Liver (tissue), 9 donors: ENCODE results near the gene DPF3. TPM values are rescaled to one million over a fixed set of nuclear protein-coding genes. Genes with fewer than 3 reads are reported as not detected.

Source experiments
- DNase-seq: peaks from one replicate; pipeline ENCODE4 v3.0.0-alpha.2; 2017; ENCODE audit warnings: low spot score
- H3K27ac ChIP-seq, 2 donors: one replicate each; pipeline ENCODE4 v1.7.0; 2013; ENCODE audit warnings: inconsistent platforms in 2 of 2, low read length in 2 of 2, control low read depth in 1 of 2, low read depth in 1 of 2, mild to moderate bottlenecking in 1 of 2
- H3K27me3 ChIP-seq, 4 donors: one replicate each; pipeline versions ENCODE4 v1.6.1 to v1.7.0; 2013; ENCODE audit warnings: low read length in 3 of 4, inconsistent platforms in 1 of 4, mild to moderate bottlenecking in 1 of 4, moderate library complexity in 1 of 4; ENCODE audit not compliant: control insufficient read depth in 4 of 4, insufficient read depth in 4 of 4
- H3K36me3 ChIP-seq, 4 donors: one replicate each; pipeline versions ENCODE4 v1.6.1 to v1.7.0; 2013; ENCODE audit warnings: low read length in 3 of 4, mild to moderate bottlenecking in 3 of 4, low read depth in 1 of 4, moderate library complexity in 1 of 4; ENCODE audit not compliant: control insufficient read depth in 4 of 4, insufficient read depth in 3 of 4
- H3K4me1 ChIP-seq, 4 donors: one replicate each; pipeline versions ENCODE4 v1.6.1 to v1.7.0; 2013; ENCODE audit warnings: low read length in 3 of 4, mild to moderate bottlenecking in 3 of 4, moderate library complexity in 1 of 4; ENCODE audit not compliant: control insufficient read depth in 4 of 4, insufficient read depth in 4 of 4
- H3K4me3 ChIP-seq, 3 donors: one replicate each; pipeline versions ENCODE4 v1.6.1 to v1.7.0; 2013; ENCODE audit warnings: low read length in 3 of 3, control low read depth in 1 of 3, low read depth in 1 of 3, mild to moderate bottlenecking in 1 of 3
- H3K9ac ChIP-seq, 2 donors: one replicate each; pipeline ENCODE4 v1.7.0; 2013; ENCODE audit warnings: low read length in 2 of 2, mild to moderate bottlenecking in 2 of 2, moderate library complexity in 2 of 2, control low read depth in 1 of 2, low read depth in 1 of 2
- H3K9me3 ChIP-seq, 4 donors: one replicate each; pipeline versions ENCODE4 v1.6.1 to v1.7.0; 2013; ENCODE audit warnings: low read length in 3 of 4; ENCODE audit not compliant: control insufficient read depth in 4 of 4
- EGR1 ChIP-seq, 2 donors: IDR thresholded peaks; 2 replicates each; pipeline ENCODE4 v1.6.1; 2016 to 2018; ENCODE audit warnings: antibody characterized with exemption in 2 of 2, low read depth in 2 of 2
- FOXA1 ChIP-seq: IDR thresholded peaks from 2 replicates; pipeline ENCODE4 v1.6.1; 2016; ENCODE audit warnings: antibody characterized with exemption
- GABPA ChIP-seq, 2 donors: IDR thresholded peaks in 1 of 2; conservative IDR thresholded peaks in 1 of 2; 2 replicates each; pipeline ENCODE4 v1.6.1; 2016; ENCODE audit warnings: antibody characterized with exemption in 2 of 2, mild to moderate bottlenecking in 1 of 2, moderate library complexity in 1 of 2
- HNF4A ChIP-seq, 2 donors: conservative IDR thresholded peaks; 2 replicates each; pipeline ENCODE4 v1.6.1; 2016; ENCODE audit warnings: antibody characterized with exemption in 2 of 2, mild to moderate bottlenecking in 2 of 2
- HNF4G ChIP-seq: IDR thresholded peaks from 2 replicates; pipeline ENCODE4 v1.6.1; 2016; ENCODE audit warnings: antibody characterized with exemption
- JUND ChIP-seq, 2 donors: IDR thresholded peaks; 2 replicates each; pipeline ENCODE4 v1.6.1; 2016; ENCODE audit warnings: antibody characterized with exemption in 2 of 2
- NR2F2 ChIP-seq: IDR thresholded peaks from 2 replicates; pipeline ENCODE4 v1.6.1; 2016; ENCODE audit warnings: antibody characterized with exemption
- RAD21 ChIP-seq, 2 donors: IDR thresholded peaks; 2 replicates each; pipeline ENCODE4 v1.6.1; 2016; ENCODE audit warnings: antibody characterized with exemption in 2 of 2, mild to moderate bottlenecking in 2 of 2
- RXRA ChIP-seq, 2 donors: IDR thresholded peaks; 2 replicates each; pipeline ENCODE4 v1.6.1; 2017 to 2018; ENCODE audit warnings: antibody characterized with exemption in 2 of 2, mild to moderate bottlenecking in 1 of 2
- SP1 ChIP-seq: IDR thresholded peaks from 2 replicates; pipeline ENCODE4 v1.6.1; 2018; ENCODE audit warnings: antibody characterized with exemption, mild to moderate bottlenecking
- TAF1 ChIP-seq: conservative IDR thresholded peaks from 2 replicates; pipeline ENCODE4 v1.6.1; 2016; ENCODE audit warnings: antibody characterized with exemption, mild to moderate bottlenecking
- YY1 ChIP-seq: IDR thresholded peaks from 2 replicates; pipeline ENCODE4 v1.6.1; 2016; ENCODE audit warnings: antibody characterized with exemption, mild to moderate bottlenecking
- WGBS: extraction: QIAGEN DNeasy Blood & Tissue Kit; methylation state at CpG from one replicate; pipeline ENCODE4 v1.1.7; 2013; 5-methylcytosine and 5-hydroxymethylcytosine counted together
- polyA plus RNA-seq, 2 donors: library from polyadenylated mRNA; stranded (reverse) in 1 of 2; unstranded in 1 of 2; fragments of 200-250 nt in 1 of 2; fragments of >200 nt in 1 of 2; fragmentation: Nextera tagmentation in 1 of 2; extraction: Ambion mirVana in 1 of 2; gene quantifications; one replicate each; pipeline versions ENCODE4 v1.2.1 to v1.2.3, GENCODE V29; 2013 to 2015
- total RNA-seq, 2 donors: library from RNA; depleted of rRNA; stranded (reverse); fragments of >200 nt; gene quantifications; one replicate each; pipeline ENCODE4 v1.2.3, GENCODE V29; 2014
- TF ChIP-seq, protein P1 (sequence below): IDR thresholded peaks from 2 replicates; pipeline ENCODE4 v1.6.1; 2016; ENCODE audit warnings: antibody characterized with exemption
- TF ChIP-seq, protein P2 (sequence below): IDR thresholded peaks from 2 replicates; pipeline ENCODE4 v1.6.1; 2016; ENCODE audit warnings: antibody characterized with exemption
- TF ChIP-seq, protein P3 (sequence below): IDR thresholded peaks from 2 replicates; pipeline ENCODE4 v1.6.1; 2016; ENCODE audit warnings: antibody characterized with exemption
- TF ChIP-seq, protein P4 (sequence below): fragments of 150-350 bp; IDR thresholded peaks from 2 replicates; pipeline ENCODE4 v1.5.1; 2017; ENCODE audit warnings: improper control_type of control experiment, low read depth, low read length; ENCODE audit not compliant: missing input control
- TF ChIP-seq, protein P5 (sequence below): IDR thresholded peaks from 2 replicates; pipeline ENCODE4 v1.6.1; 2016; ENCODE audit warnings: antibody characterized with exemption, mild to moderate bottlenecking
- donor health status: healthy.
- donor health status: healthy.
- donor health status: healthy.
- donor health status: healthy.
- donor health status: healthy.

DPF3 gene
- total and polyA plus RNA-seq, 4 donors: 1.1 to 23.2 (median 2.5) TPM

DNA sequence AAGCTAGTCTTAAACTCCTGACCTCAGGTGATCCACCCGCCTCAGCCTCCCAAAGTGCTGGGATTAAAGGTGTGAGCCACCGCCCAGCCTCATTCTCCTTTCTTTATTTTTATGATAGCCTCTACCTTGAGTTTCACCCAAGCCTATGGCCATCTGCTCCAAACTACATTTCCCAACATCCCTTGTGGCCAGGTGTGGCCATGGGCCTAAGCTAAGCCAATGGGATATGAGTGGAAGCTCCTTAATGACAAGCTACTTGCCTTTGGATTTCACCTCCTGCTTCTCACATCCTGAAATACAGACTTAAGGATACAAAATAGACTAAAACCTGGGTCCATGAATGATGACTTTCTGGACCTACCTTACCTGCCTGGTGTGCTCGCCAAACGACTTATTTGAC is 46.2 kb downstream of the DPF3 start:
- Histone ChIP-seq H3K27me3 (no peaks in the 10 kb centered on the region), H3K9ac (no peak overlapping the region), H3K4me3 (no peak overlapping the region), H3K4me1 (peaks cover 3 to 30% (median 6%) of the 10 kb centered on the region in 4 donors), H3K36me3 (no peaks in the 10 kb centered on the region), H3K27ac (no peak overlapping the region), H3K9me3 (no peaks in the 10 kb centered on the region)
- TF ChIP-seq YY1 (no peak), JUND (IDR thresholded peaks at IDR 0.05) (no peak), FOXA1 (no peak), EGR1 (IDR thresholded peaks at IDR 0.05; ENCODE audit: low read depth in 2 of 2) (no peak), NR2F2 (no peak), HNF4A (conservative IDR thresholded peaks at IDR 0.05) (no peak), SP1 (no peak), GABPA (IDR thresholded peaks at IDR 0.05 in 1 of 2, conservative IDR thresholded peaks at IDR 0.05 in 1 of 2) (no peak), RAD21 (IDR thresholded peaks at IDR 0.05) (no peak), RXRA (IDR thresholded peaks at IDR 0.05) (no peak), TAF1 (no peak)
- TF ChIP-seq, protein P1, sequence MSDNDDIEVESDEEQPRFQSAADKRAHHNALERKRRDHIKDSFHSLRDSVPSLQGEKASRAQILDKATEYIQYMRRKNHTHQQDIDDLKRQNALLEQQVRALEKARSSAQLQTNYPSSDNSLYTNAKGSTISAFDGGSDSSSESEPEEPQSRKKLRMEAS: no peak
- TF ChIP-seq, protein P2, sequence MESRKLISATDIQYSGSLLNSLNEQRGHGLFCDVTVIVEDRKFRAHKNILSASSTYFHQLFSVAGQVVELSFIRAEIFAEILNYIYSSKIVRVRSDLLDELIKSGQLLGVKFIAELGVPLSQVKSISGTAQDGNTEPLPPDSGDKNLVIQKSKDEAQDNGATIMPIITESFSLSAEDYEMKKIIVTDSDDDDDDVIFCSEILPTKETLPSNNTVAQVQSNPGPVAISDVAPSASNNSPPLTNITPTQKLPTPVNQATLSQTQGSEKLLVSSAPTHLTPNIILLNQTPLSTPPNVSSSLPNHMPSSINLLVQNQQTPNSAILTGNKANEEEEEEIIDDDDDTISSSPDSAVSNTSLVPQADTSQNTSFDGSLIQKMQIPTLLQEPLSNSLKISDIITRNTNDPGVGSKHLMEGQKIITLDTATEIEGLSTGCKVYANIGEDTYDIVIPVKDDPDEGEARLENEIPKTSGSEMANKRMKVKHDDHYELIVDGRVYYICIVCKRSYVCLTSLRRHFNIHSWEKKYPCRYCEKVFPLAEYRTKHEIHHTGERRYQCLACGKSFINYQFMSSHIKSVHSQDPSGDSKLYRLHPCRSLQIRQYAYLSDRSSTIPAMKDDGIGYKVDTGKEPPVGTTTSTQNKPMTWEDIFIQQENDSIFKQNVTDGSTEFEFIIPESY: no peak
- TF ChIP-seq, protein P3, sequence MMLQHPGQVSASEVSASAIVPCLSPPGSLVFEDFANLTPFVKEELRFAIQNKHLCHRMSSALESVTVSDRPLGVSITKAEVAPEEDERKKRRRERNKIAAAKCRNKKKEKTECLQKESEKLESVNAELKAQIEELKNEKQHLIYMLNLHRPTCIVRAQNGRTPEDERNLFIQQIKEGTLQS: no peak
- TF ChIP-seq, protein P4, sequence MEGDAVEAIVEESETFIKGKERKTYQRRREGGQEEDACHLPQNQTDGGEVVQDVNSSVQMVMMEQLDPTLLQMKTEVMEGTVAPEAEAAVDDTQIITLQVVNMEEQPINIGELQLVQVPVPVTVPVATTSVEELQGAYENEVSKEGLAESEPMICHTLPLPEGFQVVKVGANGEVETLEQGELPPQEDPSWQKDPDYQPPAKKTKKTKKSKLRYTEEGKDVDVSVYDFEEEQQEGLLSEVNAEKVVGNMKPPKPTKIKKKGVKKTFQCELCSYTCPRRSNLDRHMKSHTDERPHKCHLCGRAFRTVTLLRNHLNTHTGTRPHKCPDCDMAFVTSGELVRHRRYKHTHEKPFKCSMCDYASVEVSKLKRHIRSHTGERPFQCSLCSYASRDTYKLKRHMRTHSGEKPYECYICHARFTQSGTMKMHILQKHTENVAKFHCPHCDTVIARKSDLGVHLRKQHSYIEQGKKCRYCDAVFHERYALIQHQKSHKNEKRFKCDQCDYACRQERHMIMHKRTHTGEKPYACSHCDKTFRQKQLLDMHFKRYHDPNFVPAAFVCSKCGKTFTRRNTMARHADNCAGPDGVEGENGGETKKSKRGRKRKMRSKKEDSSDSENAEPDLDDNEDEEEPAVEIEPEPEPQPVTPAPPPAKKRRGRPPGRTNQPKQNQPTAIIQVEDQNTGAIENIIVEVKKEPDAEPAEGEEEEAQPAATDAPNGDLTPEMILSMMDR: no peak
- TF ChIP-seq, protein P5, sequence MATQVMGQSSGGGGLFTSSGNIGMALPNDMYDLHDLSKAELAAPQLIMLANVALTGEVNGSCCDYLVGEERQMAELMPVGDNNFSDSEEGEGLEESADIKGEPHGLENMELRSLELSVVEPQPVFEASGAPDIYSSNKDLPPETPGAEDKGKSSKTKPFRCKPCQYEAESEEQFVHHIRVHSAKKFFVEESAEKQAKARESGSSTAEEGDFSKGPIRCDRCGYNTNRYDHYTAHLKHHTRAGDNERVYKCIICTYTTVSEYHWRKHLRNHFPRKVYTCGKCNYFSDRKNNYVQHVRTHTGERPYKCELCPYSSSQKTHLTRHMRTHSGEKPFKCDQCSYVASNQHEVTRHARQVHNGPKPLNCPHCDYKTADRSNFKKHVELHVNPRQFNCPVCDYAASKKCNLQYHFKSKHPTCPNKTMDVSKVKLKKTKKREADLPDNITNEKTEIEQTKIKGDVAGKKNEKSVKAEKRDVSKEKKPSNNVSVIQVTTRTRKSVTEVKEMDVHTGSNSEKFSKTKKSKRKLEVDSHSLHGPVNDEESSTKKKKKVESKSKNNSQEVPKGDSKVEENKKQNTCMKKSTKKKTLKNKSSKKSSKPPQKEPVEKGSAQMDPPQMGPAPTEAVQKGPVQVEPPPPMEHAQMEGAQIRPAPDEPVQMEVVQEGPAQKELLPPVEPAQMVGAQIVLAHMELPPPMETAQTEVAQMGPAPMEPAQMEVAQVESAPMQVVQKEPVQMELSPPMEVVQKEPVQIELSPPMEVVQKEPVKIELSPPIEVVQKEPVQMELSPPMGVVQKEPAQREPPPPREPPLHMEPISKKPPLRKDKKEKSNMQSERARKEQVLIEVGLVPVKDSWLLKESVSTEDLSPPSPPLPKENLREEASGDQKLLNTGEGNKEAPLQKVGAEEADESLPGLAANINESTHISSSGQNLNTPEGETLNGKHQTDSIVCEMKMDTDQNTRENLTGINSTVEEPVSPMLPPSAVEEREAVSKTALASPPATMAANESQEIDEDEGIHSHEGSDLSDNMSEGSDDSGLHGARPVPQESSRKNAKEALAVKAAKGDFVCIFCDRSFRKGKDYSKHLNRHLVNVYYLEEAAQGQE: no peak
- DNase-seq: no peak
- 97% methylated on average over 4 of the region's 4 CpGs for WGBS

DNA sequence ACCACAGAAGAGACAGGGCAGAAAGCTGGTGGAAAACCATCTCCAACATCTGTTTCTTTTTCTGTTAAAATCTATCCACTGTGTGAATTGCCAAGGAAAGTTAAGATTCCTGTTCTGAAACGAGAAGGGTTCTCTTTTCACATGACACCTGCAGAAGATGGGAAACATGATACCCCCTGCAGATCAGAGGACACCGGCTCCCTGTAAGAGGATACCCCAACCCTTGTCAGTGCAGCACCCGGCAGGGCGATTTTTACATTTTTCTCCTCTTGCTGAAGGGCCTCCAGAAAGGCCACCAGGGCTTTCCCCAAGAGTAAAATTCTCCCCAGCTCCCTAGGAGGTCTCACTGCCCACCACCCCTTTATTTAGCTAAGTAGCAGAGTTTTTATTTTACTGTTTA is 48.2 kb downstream of the DPF3 start:
- 95% methylated on average over 4 of the region's 4 CpGs for WGBS
- H3K9ac ChIP-seq: no peak overlapping the region
- no peak for DNase-seq
- TF ChIP-seq JUND (IDR thresholded peaks at IDR 0.05) (no peak), NR2F2 (no peak), YY1 (no peak), SP1 (no peak), HNF4G (no peak), RAD21 (IDR thresholded peaks at IDR 0.05) (no peak), RXRA (IDR thresholded peaks at IDR 0.05) (no peak), HNF4A (conservative IDR thresholded peaks at IDR 0.05) (no peak)
- TF ChIP-seq, protein P2: no peak
- TF ChIP-seq, protein P4: no peak

More for the DNA sequence above, 48.2 kb downstream of the DPF3 start:
- no peaks in the 10 kb centered on the region for H3K36me3 ChIP-seq
- H3K9me3 ChIP-seq: no peaks in the 10 kb centered on the region
- no peak overlapping the region for H3K27ac ChIP-seq
- H3K4me3 ChIP-seq: no peak overlapping the region
- H3K4me1 ChIP-seq: peaks cover 3 to 27% (median 6%) of the 10 kb centered on the region in 4 donors
- no peaks in the 10 kb centered on the region for H3K27me3 ChIP-seq
